Measurements from ENCODE around the gene CDH13. TPM values are rescaled to one million over a fixed set of nuclear protein-coding genes. Genes with fewer than 3 reads are reported as not detected.

Gene CDH13
- total and polyA plus RNA-seq, 2 of the 8 experiments (the other 6 are each of a cell fraction or from before 2014, with no cell fraction given): 2.3 to 2.4 TPM

DNA sequence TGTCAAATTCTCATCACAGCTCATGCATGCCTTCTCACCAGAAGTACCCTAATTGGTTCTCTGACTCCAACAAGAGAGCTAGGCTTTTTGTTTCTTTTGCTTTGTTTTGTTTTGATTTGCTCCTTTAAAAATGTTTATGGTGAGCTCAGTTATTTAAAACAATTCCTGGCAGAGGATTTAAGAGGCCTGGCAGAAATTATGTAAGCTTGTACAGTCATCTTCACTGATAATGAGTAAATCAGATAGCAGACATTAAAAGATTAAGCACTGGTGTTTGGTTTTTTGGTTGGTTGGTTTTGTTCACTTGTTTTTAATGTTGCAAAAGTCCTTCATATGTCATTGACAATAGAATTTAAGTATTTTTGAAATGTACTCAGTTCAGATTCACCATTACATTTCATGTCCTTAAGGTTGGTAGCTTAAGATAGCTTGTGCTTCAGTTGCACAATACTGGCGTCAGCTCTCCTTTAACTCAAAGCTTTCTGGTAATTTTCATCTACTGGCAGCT, 378.9 kb downstream of the CDH13 start:
- H4K91ac ChIP-seq (replicated peaks; ENCODE audit: insufficient read length, low read length): no peak overlapping the region
- H3K9me3 ChIP-seq (ENCODE audit: insufficient read depth in 2 of 2, low read depth in 1 of 2, low read length in 1 of 2): no peaks in the 10 kb centered on the region; a peak in 1 of 4 replicates
- no peak overlapping the region for H3K9ac ChIP-seq (replicated peaks in 1 of 4; ENCODE audit: extremely low read depth in 1 of 4, low read depth in 3 of 4, low read length in 3 of 4)
- H3K27ac ChIP-seq (ENCODE audit: low read depth, low read length): no peak overlapping the region
- H3K36me3 ChIP-seq (ENCODE audit: control insufficient read depth in 2 of 4, insufficient read depth in 4 of 4, low read length in 3 of 4): no peaks in the 10 kb centered on the region
- no peak for FAIRE-seq
- no peak overlapping the region for H3K4me3 ChIP-seq (ENCODE audit: extremely low read depth in 1 of 4, insufficient read depth in 2 of 4, low read depth in 3 of 4, low read length in 4 of 4)
- H3K18ac ChIP-seq (ENCODE audit: extremely low read depth, low read length): no peak overlapping the region
- no peak overlapping the region for H3K14ac ChIP-seq (ENCODE audit: insufficient read length)
- no peaks in the 10 kb centered on the region for H4K20me1 ChIP-seq (replicated peaks in 1 of 2; ENCODE audit: control insufficient read depth in 1 of 2, insufficient read depth in 2 of 2, low read length in 2 of 2)
- no peaks in the 10 kb centered on the region for H3K79me1 ChIP-seq (ENCODE audit: low read depth, low read length)
- H3K27me3 ChIP-seq (replicated peaks in 1 of 4; ENCODE audit: control insufficient read depth in 3 of 4, extremely low read depth in 1 of 4, insufficient read depth in 3 of 4, low read length in 3 of 4): no peaks in the 10 kb centered on the region
- no peak overlapping the region for H4K5ac ChIP-seq (ENCODE audit: insufficient read length, low read depth, low read length)
- WGBS, 2 experiments (ENCODE audit: extremely low coverage in 1 of 2, insufficient coverage in 1 of 2, insufficient read length in 1 of 2, insufficient replicate concordance in 2 of 2, low coverage in 1 of 2, low lambda C conversion rate in 2 of 2, missing lambda C conversion rate in 1 of 2): 92% methylated on average over 1 of the region's 1 CpG; no CpG with 5 or more reads in 1 of the 2 experiments
- CTCF ChIA-PET (ENCODE audit: partially characterized antibody): interaction anchor here (1.2 to 1.6 kb wide), 2 partner anchors 11 to 366 kb away, joined by 3 to 5 read pairs; no protein-coding TSS in a partner anchor
- no peaks in the 10 kb centered on the region for H3K79me2 ChIP-seq (ENCODE audit: control insufficient read depth in 1 of 2, insufficient read depth in 2 of 2, low read length in 2 of 2)
- no peak overlapping the region for H2BK15ac ChIP-seq (ENCODE audit: low read length)
- H3K4me1 ChIP-seq (replicated peaks in 1 of 4; ENCODE audit: control insufficient read depth in 3 of 4, insufficient read depth in 4 of 4, low read length in 3 of 4): no peaks in the 10 kb centered on the region
- H2BK12ac ChIP-seq (ENCODE audit: low read depth, low read length): no peak overlapping the region
- no peak overlapping the region for H2AFZ ChIP-seq (ENCODE audit: low read length)
- no peak overlapping the region for H4K8ac ChIP-seq (ENCODE audit: extremely low read depth, insufficient read depth, low read length)
- POLR2A ChIA-PET (ENCODE audit: partially characterized antibody): interaction anchor here (0.7 kb wide), 1 partner anchor 1648 kb away, joined by 3 read pairs; no protein-coding TSS in a partner anchor
- no peak overlapping the region for H3K4me2 ChIP-seq (ENCODE audit: insufficient read depth in 1 of 2, low read depth in 2 of 2, low read length in 2 of 2)
- H3K56ac ChIP-seq (replicated peaks; ENCODE audit: insufficient read length, low read depth, low read length): no peak overlapping the region
- no peak overlapping the region for H2BK20ac ChIP-seq (ENCODE audit: low read length)
- no peak overlapping the region for H2BK120ac ChIP-seq (replicated peaks; ENCODE audit: low read depth, low read length)
- H3K23ac ChIP-seq (ENCODE audit: insufficient read length): no peak overlapping the region
- no peak overlapping the region for H2AK5ac ChIP-seq (ENCODE audit: low read depth, low read length)
- H3K23me2 ChIP-seq (ENCODE audit: low read depth, low read length): no peaks in the 10 kb centered on the region
- no peak for DNase-seq (ENCODE audit: low read depth in 1 of 2, low spot score in 2 of 2)
- no peak overlapping the region for H3K4ac ChIP-seq (replicated peaks; ENCODE audit: insufficient read length, low read depth, low read length)
- H2BK5ac ChIP-seq (ENCODE audit: low read depth, low read length): no peak overlapping the region
- TF ChIP-seq, protein P1, sequence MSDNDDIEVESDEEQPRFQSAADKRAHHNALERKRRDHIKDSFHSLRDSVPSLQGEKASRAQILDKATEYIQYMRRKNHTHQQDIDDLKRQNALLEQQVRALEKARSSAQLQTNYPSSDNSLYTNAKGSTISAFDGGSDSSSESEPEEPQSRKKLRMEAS (IDR thresholded peaks at IDR 0.05): no peak
- no peak for TF ChIP-seq ASH2L (IDR thresholded peaks at IDR 0.05; ENCODE audit: low read length)
- no peak for TF ChIP-seq JUND (IDR thresholded peaks at IDR 0.05; ENCODE audit: low read length)
- no peak for TF ChIP-seq ZNF274 (IDR thresholded peaks at IDR 0.05; ENCODE audit: borderline replicate concordance, extremely low read depth, low read length)
